GOT3 (cell line): Measurements from ENCODE around the gene CLEC18A.
"Not testable (repeated sequence)": the region's sequence is repeated elsewhere in the genome, so short reads cannot be mapped to it uniquely, and the experiment has no call there.

ENCODE experiments used
- DNase-seq: peaks from one replicate; lab custom pipeline; 2025; ENCODE audit warnings: mixed read lengths; lab: John Stamatoyannopoulos, UW

The CLEC18A gene

DNA sequence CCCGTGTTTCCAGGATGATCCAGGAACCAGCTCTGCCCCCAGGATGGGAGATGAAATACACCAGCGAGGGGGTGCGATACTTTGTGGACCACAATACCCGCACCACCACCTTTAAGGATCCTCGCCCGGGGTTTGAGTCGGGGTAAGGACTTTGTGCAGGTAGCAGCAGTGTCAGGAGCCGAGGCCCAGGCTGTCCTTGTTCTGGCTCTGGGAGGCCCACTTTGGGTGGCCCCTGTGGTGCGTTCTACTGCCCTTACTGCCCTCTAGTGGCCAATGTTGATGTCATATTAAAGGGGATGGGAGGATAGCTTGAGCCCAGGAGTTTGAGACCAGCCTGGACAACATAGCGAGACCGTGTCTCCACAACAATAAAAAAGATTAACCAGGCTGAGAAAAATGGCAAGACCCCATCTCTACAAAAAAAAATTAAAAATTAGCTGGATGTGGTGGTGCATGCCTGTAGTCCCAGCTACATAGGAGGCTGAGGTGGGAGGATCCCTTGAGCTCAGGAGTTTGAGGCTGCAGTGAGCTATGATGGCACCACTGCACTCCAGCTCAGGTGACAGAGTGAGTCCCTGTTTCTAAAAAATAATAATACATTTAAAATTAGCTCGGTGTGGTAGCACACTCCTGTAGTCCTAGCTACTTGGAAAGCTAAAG is 20.9 kb upstream of the CLEC18A start:
- no peak for DNase-seq

DNA sequence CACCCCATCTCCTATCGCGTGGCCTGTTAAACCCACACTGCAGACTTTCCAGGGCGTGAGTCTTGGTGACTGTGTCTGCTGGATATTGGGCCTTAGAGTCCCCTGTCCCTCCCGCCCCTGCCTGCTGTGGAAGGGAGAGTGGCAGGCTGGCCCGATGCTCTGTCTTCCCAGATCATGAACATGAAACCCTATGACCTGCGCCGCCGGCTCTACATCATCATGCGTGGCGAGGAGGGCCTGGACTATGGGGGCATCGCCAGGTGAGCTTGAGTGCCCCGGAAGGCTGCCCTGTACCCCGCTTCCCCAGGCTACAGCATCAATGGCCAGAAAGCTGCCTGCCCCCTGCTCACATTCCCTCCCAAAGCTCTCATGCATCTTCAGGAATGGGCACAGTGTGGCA is 19.5 kb upstream of the CLEC18A start:
- DNase-seq = no peak

DNA sequence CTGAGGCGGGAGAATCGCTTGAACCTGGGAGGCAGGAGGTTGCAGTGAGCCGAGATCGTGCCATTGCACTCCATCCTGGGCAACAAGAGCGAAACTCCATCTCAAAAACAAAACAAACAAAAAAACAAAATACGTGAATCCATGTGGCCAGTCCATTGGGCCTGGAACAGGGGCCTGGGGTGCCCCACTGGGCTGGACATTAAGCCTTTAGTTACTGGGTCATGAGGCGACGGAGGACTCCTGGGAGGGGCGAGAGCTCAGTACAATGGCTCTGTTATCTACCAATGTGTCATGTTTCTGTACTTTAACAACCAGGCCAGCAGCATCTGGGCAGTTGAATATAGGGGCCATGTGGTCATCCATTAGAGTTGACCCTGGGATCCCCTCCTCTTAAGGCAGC is 18.9 kb upstream of the CLEC18A start:
- no peak for DNase-seq

DNA sequence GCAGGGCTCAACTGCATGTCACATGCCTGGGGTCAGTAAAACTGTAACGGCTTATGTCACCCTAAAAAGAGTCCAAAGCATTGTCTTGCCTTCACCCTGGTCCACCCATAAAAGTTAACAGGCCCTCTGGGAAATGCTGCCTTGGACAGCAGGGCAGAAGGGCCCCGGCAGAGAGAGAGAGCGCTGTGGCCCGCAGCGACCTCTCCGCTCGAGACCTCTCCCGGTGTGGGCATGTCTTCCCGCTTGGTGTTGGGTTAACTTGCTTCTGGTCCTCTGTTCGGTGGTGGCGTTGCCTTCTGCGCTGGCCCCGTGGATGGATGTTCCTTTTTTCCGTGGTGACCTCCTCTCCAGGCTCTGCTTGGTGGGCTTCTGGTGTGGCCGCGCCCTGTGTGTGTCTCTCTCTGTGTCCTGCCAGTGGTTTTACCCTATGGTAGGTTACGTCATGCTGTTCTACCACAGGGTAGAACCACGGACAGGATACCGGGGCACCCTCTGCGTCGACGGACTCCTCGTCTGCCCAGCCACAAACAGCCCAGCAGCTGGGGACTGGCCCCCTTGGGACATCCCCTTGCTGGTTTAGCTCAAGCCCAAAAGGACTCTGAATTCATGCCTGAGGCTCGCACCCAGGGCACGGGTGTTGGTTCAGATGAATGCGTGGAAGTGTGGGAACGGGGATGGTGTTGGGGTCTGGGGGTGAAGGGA is 18.3 kb upstream of the CLEC18A start:
- no peak for DNase-seq

DNA sequence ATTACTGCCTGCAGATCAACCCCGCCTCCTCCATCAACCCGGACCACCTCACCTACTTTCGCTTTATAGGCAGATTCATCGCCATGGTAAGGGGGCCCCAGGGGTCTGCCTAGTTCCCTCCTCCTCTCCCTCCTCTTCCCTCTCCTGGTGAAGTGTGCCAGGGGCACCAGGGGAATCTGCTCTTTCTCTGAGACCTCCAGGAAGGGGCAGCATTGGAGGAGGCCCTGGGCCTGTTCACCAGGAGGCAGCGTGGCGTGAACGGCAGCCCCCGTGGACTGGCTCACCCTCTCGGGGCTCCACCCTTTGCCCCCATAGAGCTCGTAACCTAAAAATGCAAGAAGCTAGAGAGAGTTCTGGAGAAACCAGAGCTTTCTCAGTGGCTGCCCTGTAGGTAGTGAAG is 17.1 kb upstream of the CLEC18A start:
- no peak for DNase-seq

DNA sequence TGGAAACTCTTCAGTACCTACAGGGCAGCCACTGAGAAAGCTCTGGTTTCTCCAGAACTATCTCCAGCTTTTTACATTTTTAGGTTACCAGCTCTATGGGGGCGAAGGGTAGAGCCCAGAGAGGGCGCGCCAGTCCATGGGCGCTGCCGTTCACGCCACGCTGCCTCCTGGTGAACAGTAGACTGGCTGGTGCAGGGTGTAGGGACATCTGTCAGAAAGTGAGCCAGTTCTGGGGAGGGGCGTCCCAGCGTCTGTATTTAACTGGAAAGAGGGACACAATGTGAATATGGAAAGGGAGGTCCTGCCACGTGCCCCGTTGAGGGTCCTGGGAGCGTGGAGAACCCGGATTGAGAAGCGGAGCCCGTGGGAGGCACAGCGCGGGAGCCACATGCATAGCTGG is 16.4 kb upstream of the CLEC18A start:
- no peak for DNase-seq

DNA sequence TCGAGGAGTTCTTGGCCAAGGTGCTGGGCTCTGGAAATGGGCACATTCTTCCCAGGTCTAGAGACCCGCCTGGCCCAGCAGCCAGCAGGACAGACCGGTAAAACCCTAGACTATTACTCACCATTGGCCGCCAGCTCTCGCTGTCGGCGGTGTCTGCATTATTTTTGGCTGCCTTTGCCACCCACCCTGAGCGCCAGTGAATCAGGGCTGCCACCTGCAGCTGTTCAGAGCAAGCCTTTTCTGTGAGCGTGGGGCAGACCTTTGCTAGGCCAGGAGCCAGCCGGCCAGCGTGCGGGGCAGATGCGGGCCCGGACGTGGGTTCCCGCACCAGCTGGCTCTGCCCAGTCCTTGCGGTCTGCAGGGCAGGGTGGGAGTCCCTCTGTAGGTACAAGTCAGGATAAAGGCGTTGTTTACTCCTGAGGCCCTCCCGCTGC is 15.8 kb upstream of the CLEC18A start:
- DNase-seq = no peak

DNA sequence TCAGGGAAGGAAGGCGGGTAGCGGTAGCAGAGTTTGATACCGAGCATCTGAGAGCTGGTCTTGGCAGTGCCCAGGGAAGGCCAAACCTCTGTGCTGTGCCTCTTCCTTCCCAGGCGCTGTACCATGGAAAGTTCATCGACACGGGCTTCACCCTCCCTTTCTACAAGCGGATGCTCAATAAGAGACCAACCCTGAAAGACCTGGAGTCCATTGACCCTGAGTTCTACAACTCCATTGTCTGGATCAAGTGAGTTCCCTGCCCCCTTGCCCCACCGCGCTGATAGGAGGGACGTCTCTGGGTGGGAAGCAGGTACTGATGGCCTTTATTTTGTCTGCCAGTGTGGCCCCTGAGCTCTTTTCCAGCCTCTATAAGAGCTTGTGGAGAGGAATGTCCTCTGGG is 15.4 kb upstream of the CLEC18A start:
- no peak for DNase-seq

DNA sequence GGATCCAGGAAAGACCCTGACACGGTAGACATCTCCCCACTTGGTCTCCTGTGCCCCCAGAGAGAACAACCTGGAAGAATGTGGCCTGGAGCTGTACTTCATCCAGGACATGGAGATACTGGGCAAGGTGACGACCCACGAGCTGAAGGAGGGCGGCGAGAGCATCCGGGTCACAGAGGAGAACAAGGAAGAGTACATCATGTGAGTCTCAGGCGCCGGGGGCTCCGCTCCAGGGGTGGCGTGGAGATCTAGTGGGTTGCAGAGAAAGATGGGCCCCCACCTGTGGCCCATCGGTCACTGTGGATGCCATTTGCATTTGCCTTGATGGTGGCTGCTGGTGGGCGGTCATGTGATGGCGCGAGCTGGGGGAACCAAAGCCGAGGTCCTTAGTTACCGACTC is 14.9 kb upstream of the CLEC18A start:
- DNase-seq = no peak

DNA sequence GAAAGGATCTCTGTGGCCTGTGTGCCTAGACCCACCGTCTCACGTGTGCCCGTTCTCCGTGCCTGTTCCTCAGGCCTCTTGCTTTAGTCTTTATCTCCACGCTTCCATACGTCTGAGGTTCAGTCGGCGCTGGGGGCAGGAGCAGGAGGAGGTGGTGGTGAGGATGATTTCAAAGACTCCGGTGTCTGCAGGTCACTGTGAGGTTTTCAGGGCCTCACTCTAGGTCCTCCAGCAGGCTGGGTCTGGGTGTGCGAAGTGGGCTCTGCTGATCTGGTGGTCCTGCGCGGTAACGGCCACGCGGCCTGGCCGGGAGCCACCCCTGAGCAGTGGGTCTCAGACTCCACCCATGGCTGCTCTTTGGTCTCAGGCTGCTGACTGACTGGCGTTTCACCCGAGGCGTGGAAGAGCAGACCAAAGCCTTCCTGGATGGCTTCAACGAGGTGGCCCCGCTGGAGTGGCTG is 14.4 kb upstream of the CLEC18A start:
- no peak for DNase-seq

DNA sequence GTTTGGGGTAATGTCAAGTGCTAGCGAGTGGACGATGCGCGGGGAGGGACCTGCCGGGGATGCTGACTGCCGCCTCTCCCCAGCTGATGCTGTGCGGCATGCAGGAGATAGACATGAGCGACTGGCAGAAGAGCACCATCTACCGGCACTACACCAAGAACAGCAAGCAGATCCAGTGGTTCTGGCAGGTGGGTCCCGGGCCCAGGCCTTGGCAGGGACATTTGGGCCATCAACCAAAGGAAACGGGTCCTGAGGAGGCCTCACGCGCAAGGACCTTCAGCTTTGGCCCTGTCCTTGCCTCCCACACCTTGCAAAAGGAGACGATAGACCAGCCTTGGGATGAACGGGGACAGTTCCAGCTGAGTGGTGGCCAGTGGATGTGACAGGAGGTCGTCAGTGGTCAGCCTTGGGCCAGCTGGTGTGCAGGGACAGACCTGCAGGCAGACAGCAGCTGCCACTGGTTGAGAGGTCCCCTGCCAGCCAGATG is 13.6 kb upstream of the CLEC18A start:
- no peak for DNase-seq

DNA sequence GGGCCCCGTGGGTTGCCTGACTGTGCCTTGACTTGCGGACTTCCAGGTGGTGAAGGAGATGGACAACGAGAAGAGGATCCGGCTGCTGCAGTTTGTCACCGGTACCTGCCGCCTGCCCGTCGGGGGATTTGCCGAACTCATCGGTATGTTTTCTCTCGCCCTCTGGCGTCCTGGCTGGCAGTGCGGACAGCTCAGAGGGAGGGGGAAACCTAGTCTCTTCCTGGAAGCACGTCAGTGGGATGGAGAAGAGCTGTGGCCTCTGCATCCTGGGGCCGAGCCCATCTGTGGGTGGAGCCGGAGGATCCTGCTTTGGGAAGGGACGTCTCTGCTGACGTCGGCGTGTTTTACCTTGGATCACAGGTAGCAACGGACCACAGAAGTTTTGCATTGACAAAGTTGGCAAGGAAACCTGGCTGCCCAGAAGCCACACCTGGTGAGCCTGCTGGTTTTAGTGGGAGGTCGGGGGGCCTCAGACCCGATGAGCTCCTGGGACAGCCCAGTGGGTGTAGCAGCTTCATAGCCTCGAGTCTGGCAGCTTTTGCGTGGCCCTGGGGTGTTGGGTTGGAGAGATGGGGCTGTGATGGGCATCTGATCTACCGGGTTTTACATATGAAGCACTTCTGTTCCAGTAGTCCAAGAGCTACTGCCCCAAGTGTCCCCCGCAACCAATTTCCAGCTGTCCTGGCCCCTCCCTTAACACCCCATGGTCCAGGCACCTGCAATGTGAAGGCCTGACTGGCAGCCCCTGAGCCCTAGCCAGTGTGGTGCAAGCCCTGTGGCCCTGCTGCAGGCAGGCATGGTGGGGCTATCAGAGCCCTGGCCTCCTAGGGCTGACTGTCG is 11.9 kb upstream of the CLEC18A start:
- DNase-seq = no peak

DNA sequence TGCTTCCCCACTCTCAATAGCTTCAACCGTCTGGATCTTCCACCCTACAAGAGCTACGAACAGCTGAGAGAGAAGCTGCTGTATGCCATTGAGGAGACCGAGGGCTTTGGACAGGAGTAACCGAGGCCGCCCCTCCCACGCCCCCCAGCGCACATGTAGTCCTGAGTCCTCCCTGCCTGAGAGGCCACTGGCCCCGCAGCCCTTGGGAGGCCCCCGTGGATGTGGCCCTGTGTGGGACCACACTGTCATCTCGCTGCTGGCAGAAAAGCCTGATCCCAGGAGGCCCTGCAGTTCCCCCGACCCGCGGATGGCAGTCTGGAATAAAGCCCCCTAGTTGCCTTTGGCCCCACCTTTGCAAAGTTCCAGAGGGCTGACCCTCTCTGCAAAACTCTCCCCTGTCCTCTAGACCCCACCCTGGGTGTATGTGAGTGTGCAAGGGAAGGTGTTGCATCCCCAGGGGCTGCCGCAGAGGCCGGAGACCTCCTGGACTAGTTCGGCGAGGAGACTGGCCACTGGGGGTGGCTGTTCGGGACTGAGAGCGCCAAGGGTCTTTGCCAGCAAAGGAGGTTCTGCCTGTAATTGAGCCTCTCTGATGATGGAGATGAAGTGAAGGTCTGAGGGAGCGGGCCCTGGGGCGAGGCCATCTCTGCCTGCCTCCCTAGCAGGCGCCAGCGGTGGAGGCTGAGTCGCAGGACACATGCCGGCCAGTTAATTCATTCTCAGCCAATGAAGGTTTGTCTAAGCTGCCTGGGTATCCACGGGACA is 11.1 kb upstream of the CLEC18A start:
- no peak for DNase-seq

DNA sequence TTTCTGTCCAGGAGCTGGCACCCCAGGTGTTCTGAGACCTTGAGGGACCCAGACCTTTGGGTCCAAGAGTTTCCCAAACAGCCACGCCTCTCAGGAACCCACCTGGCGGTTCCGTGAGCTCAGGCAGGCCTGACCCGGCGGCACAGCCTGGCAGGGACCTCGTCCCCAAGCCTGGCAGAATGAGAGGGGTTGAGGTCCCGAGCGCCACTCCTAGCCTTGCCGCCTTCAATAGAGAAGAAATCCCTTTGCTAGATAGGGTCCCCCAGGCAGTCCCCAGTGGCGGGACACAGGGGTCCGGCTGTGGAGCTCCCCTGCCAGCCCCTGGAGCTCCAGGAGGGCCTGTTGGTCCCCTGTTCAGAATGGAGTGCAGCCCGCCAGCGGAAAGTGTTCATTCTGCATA is 10.5 kb upstream of the CLEC18A start:
- no peak for DNase-seq

DNA sequence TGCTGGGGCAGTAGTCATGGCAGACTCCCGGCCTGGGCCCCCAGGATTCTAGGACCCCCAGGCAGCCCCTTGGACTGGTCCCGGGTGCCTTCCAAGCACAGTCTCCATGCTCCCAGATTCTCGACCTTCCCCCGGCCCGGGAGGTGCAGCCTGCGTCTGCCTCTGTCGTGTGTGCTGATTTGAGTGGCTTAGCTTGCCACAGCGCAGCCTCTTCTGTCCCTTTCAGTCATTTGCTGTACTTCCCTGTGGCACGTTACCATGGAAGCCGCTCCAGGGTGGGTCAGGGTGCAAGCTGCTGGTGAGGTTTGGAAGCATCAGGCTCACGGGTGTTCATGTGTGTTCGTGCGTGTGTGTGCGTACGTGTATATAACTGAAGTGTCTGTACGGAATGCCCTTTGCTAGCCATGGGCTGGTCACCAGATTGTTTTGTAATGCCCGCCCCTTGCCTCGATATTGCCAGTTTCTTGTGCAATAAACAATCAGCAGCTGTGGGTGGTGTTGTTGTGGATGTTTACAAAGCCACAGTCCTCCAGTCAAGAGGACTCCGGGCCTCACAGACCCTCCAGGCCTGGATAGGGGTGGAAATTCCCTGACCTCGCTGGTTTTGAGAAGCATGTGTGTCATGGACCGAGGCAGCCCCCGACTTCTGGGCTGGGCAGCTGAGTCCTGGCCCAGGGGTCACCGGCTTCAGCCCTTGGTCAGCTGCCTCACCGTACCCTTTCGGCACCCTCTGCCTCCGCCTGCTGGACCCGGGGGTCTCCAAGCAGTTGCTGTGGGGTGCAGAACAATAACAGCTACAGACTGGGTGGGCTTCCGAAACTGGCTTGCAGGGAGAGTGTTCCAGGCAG is 9.7 kb upstream of the CLEC18A start:
- DNase-seq = no peak

DNA sequence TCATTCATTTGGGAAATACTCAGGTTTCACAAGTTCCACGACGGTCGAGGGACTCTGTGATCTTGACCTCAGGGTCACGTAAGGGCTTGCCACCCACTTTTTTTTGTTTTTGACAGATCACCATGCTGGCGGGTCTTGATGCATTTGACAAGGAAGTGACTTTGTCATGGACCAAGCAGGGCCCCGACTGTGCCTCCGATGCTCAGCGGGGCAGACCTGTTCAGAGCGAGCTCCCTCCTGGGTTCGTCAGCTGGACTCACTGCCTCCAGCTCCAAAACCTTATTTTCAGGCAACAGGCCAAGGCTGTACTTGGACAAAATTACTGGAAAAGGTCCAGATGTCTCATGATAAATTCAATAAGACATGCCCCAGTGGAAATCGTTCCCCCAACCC is 9.0 kb upstream of the CLEC18A start:
- no peak for DNase-seq

DNA sequence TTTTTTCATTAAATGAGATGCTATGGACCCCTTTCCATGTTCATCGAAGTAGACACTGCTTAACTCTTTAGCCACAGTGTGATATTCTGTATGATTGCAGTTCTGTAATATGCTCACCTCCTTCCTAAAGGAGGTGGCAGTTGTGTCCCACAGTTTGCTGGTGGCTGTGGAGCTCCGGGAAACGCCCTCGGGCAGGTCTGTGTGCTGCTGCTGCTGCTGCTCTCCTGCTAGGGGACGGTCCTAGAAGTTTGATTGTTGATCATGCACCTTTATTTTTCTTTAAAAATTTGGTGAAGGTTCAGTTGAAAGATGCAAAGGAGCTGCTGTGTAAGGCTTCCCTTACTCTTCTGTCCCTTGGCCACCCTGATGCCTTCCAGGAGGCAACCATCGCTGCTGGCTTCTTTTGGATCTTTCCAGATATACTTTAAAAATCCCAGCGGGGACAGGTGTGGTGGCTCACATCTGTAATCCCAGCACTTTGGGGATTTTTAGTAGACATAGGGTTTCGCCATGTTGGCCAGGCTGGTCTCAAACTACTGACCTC is 8.4 kb upstream of the CLEC18A start:
- no peak for DNase-seq

DNA sequence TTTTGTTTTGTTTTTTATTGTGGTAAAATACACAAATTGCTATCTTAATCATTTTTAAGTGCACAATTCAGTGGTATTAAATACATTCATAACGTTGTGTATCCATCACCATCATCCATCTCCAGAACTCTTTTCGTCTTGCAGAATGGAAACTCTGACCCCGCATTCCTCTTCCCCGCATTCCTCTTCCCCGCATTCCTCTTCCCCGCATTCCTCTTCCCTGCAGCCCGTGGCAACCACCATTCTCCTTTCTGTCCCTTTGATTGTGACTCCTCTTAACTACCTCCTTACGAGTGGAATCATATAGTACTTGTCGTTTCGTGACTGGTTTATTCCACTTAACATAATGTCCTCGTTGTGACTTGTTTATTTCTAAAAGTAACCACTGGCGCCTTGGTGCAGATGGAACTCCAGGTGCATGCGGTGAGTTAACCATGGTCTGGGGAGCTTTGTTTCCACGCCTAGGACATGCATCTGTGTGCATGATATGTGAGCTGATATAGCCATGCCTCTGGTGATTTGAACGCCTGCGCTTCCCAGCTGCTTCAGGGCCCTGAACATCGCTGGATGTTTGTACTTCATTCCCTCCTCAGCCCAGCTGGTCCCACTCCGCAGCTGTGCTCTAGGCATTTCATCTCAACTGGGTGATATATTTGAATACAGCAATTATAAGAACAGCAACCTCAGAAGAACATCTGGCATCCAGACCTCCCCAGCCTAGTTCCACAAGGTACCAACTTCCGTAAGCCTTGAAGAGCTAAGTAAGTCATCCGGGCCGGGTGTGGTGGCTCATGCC is 7.7 kb upstream of the CLEC18A start:
- DNase-seq = not testable (repeated sequence)

DNA sequence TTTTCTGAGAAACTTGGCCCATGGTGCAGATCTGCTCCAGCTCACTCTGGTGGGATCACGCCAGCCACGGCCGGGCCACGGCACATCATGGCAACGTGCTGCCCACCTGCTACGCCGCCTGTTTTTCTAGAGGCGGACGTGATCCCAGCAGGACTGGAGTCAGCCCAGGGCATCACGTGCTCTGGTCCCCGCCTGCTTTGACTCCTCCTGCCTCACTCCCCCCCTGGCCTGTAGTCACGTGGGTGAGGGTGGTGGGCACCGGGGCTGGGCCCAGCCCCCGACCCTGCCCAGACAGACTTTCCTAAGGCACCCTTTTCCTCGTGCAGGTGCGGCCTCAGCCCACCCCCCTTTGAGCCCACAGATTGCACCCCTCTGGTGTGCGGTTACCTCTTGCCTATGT is 723 bp upstream of the CLEC18A start:
- DNase-seq = not testable (repeated sequence)

DNA sequence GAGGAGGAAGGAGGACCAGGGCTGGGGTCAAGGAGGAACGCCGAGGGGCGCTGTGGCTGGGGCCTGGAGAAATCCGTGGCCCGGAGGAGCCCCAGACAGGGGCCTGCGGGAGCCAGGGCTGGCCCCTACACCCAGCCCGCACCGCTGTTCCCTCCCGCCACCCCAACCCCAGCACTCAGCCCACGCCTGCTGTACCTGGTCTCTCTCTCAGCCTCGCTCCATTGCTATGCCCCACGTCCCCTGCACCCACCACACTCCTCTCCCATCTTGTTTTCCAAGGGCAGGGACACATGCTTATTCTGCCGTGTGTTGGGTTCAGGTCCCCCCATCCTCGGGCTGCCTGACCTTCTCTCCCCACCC is 518 bp downstream of the CLEC18A start:
- DNase-seq = not testable (repeated sequence)
